ENCODE results near the gene CREG2. TPM values are rescaled to one million over a fixed set of nuclear protein-coding genes. Genes with fewer than 3 reads are reported as not detected.

The CREG2 gene
- total RNA-seq, 1 donor, result 1.5 TPM

DNA sequence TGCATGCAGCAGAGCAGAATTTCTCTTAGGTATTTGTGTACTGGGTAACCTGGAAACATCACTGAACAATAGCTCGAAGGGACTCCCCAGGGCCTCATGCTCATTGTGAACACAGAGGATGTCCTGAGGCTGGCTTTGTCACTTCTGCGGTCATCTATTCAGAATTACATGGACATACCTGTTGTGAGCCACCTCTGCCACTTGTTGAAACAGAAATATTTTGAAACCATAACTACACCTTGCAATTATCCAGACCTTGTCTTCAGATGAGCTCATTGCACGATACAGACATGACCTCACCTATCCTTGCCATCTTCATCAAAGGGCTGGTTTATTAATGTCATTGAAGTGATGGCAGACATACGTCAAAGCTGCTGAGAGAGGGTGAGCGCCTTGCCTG lies 23.4 kb upstream of the CREG2 start:
- TF ChIP-seq, protein P1, sequence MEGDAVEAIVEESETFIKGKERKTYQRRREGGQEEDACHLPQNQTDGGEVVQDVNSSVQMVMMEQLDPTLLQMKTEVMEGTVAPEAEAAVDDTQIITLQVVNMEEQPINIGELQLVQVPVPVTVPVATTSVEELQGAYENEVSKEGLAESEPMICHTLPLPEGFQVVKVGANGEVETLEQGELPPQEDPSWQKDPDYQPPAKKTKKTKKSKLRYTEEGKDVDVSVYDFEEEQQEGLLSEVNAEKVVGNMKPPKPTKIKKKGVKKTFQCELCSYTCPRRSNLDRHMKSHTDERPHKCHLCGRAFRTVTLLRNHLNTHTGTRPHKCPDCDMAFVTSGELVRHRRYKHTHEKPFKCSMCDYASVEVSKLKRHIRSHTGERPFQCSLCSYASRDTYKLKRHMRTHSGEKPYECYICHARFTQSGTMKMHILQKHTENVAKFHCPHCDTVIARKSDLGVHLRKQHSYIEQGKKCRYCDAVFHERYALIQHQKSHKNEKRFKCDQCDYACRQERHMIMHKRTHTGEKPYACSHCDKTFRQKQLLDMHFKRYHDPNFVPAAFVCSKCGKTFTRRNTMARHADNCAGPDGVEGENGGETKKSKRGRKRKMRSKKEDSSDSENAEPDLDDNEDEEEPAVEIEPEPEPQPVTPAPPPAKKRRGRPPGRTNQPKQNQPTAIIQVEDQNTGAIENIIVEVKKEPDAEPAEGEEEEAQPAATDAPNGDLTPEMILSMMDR (IDR thresholded peaks at IDR 0.05; ENCODE audit: insufficient read depth, low read length), result no peak
- DNase-seq (ENCODE audit: low read depth), result no peak
- H3K4me3 ChIP-seq (ENCODE audit: low read depth, low read length), result no peak overlapping the region

DNA sequence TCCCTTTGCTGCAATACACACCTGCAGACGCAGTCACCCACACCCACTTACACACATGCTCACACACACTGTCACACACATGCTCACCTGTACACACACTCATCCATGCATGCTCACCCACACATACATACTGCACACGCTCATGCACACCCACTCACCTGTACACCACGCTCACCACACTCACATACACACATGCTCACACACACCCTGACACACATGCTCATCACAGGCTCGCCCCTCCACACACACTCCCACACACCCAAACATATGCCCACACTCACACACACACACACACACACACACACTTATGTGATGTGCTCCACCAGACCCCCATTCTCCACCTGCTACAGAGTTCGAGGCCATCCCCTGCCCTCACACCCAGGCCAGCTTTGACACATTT lies 22.8 kb upstream of the CREG2 start:
- TF ChIP-seq, protein P1 (IDR thresholded peaks at IDR 0.05; ENCODE audit: insufficient read depth, low read length), result no peak
- DNase-seq (ENCODE audit: low read depth), result no peak
- H3K4me3 ChIP-seq (ENCODE audit: low read depth, low read length), result no peak overlapping the region

GRCh38 chr2:101409699-101410098 lies 22.4 kb upstream of the CREG2 start:
- DNase-seq (ENCODE audit: low read depth), result no peak
- TF ChIP-seq, protein P1 (IDR thresholded peaks at IDR 0.05; ENCODE audit: insufficient read depth, low read length), result no peak
- no peak overlapping the region for H3K4me3 ChIP-seq (ENCODE audit: low read depth, low read length)

- H3K4me3 ChIP-seq (ENCODE audit: low read depth, low read length), result no peak overlapping the region
- TF ChIP-seq, protein P1 (IDR thresholded peaks at IDR 0.05; ENCODE audit: insufficient read depth, low read length), result no peak
- DNase-seq (ENCODE audit: low read depth), result no peak
Measured at GRCh38 chr2:101408925-101409324, 21.6 kb upstream of the CREG2 start.

DNA sequence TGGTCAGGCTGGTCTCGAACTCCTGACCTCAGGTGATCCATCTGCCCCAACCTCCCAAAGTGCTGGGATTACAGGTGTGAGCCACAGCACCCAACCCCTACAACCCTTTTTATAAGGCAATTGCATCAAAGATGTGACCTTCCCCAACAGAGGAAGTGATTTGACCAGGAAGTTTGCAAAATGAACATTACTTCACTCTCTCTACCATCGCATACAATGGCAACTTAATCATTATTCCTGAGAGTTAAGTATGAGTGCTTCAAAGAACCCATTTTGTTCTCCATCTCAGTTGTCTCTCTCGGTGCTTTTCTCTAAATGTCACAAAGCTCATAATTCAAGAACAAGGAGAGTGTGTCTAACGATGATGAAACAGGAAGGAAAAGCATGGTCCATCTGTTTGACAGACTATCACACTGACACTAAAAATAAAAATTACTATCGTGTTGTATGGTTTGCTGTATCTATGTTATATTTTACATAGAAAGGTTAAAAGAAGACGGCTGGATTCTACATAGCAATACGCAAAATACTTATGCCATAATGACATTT lies 18.1 kb upstream of the CREG2 start:
- H3K4me3 ChIP-seq (ENCODE audit: low read depth, low read length), result no peak overlapping the region
- TF ChIP-seq, protein P1 (IDR thresholded peaks at IDR 0.05; ENCODE audit: insufficient read depth, low read length), result no peak
- no peak for DNase-seq (ENCODE audit: low read depth)

- DNase-seq (ENCODE audit: low read depth), result peak; percentile 28
- H3K4me3 ChIP-seq (ENCODE audit: low read depth, low read length), result no peak overlapping the region
- TF ChIP-seq, protein P1 (IDR thresholded peaks at IDR 0.05; ENCODE audit: insufficient read depth, low read length), result no peak
Measured at GRCh38 chr2:101403745-101404144, 16.4 kb upstream of the CREG2 start.

- no peak for DNase-seq (ENCODE audit: low read depth)
- TF ChIP-seq, protein P1 (IDR thresholded peaks at IDR 0.05; ENCODE audit: insufficient read depth, low read length), result no peak
- H3K4me3 ChIP-seq (ENCODE audit: low read depth, low read length), result no peak overlapping the region
Measured at GRCh38 chr2:101402630-101403029, 15.3 kb upstream of the CREG2 start.

Measured in fibroblast of the aortic adventitia (primary cell).